Measurements from ENCODE around the gene TNNT2. TPM values are rescaled to one million over a fixed set of nuclear protein-coding genes. Genes with fewer than 3 reads are reported as not detected.

Gene TNNT2
- total and polyA plus RNA-seq, 2 of the 13 experiments (the other 11 are each of a cell fraction or from before 2014, with no cell fraction given) = 0.20 to 0.63 TPM

Other genes starting within 250 kb of the TNNT2 start
- gene TMEM9, start 223.2 kb downstream of the TNNT2 start, total RNA-seq (2016; rRNA removed; fragmentation: Illumina TruSeq; extraction: Trizol) = 33.6 and 60.9 TPM in 2 replicates
- gene TMEM9, start 223.2 kb downstream of the TNNT2 start, polyA plus RNA-seq (2011; rRNA removed) = 102 and 137 TPM in 2 replicates
- 0.04 TPM in 1 of 2 replicates, not detected in the other for gene IGFN1, start 186.9 kb downstream of the TNNT2 start, total RNA-seq (2016; rRNA removed; fragmentation: Illumina TruSeq; extraction: Trizol)
- gene IGFN1, start 186.9 kb downstream of the TNNT2 start, polyA plus RNA-seq (2011; rRNA removed) = 0.05 and 0.22 TPM in 2 replicates
- not detected in 2 replicates for gene PKP1, start 94.2 kb downstream of the TNNT2 start, total RNA-seq (2016; rRNA removed; fragmentation: Illumina TruSeq; extraction: Trizol)
- not detected in 2 replicates for gene PKP1, start 94.2 kb downstream of the TNNT2 start, polyA plus RNA-seq (2011; rRNA removed)
- 41.2 and 65.6 TPM in 2 replicates for gene LAD1, start 21.6 kb upstream of the TNNT2 start, total RNA-seq (2016; rRNA removed; fragmentation: Illumina TruSeq; extraction: Trizol)
- 10.8 and 16.3 TPM in 2 replicates for gene LAD1, start 21.6 kb upstream of the TNNT2 start, polyA plus RNA-seq (2011; rRNA removed)
- gene TNNI1, start 44.0 kb upstream of the TNNT2 start, total RNA-seq (2016; rRNA removed; fragmentation: Illumina TruSeq; extraction: Trizol) = not detected in 2 replicates
- gene TNNI1, start 44.0 kb upstream of the TNNT2 start, polyA plus RNA-seq (2011; rRNA removed) = not detected in 2 replicates
- 29.1 and 33.6 TPM in 2 replicates for gene PHLDA3, start 91.5 kb upstream of the TNNT2 start, total RNA-seq (2016; rRNA removed; fragmentation: Illumina TruSeq; extraction: Trizol)
- 16.7 and 25.1 TPM in 2 replicates for gene PHLDA3, start 91.5 kb upstream of the TNNT2 start, polyA plus RNA-seq (2011; rRNA removed)
- gene CSRP1, start 129.4 kb upstream of the TNNT2 start, total RNA-seq (2016; rRNA removed; fragmentation: Illumina TruSeq; extraction: Trizol) = 68.9 and 70.8 TPM in 2 replicates
- gene CSRP1, start 129.4 kb upstream of the TNNT2 start, polyA plus RNA-seq (2011; rRNA removed) = 14.5 and 17.7 TPM in 2 replicates
- gene NAV1, start 161.4 kb upstream of the TNNT2 start, total RNA-seq (2016; rRNA removed; fragmentation: Illumina TruSeq; extraction: Trizol) = 0.01 TPM in 1 of 2 replicates, not detected in the other
- 0.04 TPM in 1 of 2 replicates, not detected in the other for gene NAV1, start 161.4 kb upstream of the TNNT2 start, polyA plus RNA-seq (2011; rRNA removed)